Nephron progenitor cell (in vitro differentiated cells): ENCODE measurements around the gene FRAT1.
A peak's percentile ranks its signal among the peaks of the same experiment; 100 is the strongest.

Source experiments
- DNase-seq: peaks from one replicate; pipeline ENCODE4 v3.0.0; 2021
- H3K27ac Mint-ChIP-seq: 2 replicates; pipeline ENCODE4 v1.8.0; 2021; ENCODE audit warnings: mild to moderate bottlenecking, moderate library complexity, mixed read lengths
- H3K27me3 Mint-ChIP-seq: 2 replicates; pipeline ENCODE4 v1.8.0; 2021; ENCODE audit warnings: mild to moderate bottlenecking, low read depth, mixed read lengths; ENCODE audit not compliant: poor library complexity
- H3K36me3 Mint-ChIP-seq: 2 replicates; pipeline ENCODE4 v1.8.0; 2021; ENCODE audit warnings: low read depth, mixed read lengths
- H3K4me1 Mint-ChIP-seq: 2 replicates; pipeline ENCODE4 v1.8.0; 2021; ENCODE audit warnings: mixed read lengths
- H3K4me3 Mint-ChIP-seq: 2 replicates; pipeline ENCODE4 v1.8.0; 2021; ENCODE audit warnings: mild to moderate bottlenecking, moderate library complexity, mixed read lengths
- H3K9me3 Mint-ChIP-seq: 2 replicates; pipeline ENCODE4 v1.8.0; 2021; ENCODE audit warnings: mild to moderate bottlenecking, moderate library complexity, mixed read lengths
- CTCF ChIP-seq: fragments of 200-600 bp; sonication (generic); IDR thresholded peaks from 2 replicates; pipeline ENCODE4 v1.5.0; 2021; ENCODE audit warnings: antibody characterized with exemption

The FRAT1 gene

DNA sequence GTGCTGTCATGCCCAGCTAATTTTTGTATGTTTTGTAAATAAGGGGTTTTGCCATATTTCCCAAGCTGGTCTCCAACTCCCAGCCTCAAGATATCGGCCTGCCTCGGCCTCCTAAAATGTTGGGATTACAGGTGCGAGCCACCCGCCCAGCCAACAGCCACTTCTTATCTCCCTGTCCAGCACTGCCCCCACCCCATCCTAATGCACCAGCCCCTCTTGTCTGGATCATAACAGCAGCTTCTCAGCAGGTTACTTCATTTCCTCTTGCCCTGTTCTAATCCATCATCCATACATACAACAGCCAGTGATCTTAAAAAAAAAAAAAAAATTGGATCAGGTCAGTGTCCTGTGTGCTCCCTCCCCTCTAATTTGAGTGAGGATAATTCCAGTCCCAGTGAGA is 28.2 kb downstream of the FRAT1 start:
- no peak for TF ChIP-seq CTCF
- Mint-ChIP-seq H3K9me3 (no peaks in the 10 kb centered on the region), H3K36me3 (no peaks in the 10 kb centered on the region), H3K27me3 (peaks cover 12% of the 10 kb centered on the region), H3K4me3 (no peak overlapping the region), H3K4me1 (no peaks in the 10 kb centered on the region), H3K27ac (no peak overlapping the region)
- DNase-seq, result no peak

DNA sequence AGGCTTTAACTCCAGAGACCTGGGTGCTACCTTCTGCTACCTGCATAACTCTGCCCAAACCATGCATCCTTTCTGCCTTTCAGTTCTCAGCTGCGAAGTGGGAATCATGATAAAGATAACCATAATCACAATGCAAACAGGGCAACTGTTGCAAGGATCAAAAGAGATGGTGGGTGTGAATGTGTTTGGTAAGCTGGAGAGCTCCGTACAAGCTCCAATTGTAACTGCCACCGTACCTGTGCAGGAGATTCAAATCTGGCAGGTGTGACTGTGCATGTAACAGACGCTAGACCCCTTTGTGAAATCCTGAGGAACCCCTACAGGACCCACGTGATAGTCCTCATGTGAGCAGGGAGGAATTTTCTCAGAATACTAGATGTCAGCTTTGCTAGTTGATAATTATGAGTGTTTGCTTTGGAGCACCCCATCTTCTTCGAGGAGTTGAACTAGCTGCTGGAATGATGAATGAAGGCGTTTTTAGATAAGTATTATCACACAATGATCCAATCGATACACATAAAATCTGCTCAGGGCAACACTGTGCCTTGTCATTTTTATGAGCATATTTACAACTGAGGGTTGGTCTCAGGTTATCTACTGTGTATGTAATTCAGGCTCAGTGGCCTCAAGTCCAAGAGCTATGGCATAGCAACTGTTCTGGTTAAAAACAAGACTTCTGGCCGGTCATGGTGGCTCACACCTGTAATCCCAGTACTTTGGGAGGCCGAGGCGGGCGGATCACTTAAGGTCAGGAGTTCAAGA is 30.9 kb downstream of the FRAT1 start:
- Mint-ChIP-seq H3K4me3 (no peak overlapping the region), H3K9me3 (no peaks in the 10 kb centered on the region), H3K27ac (no peak overlapping the region), H3K4me1 (no peaks in the 10 kb centered on the region), H3K27me3 (no peaks in the 10 kb centered on the region), H3K36me3 (no peaks in the 10 kb centered on the region)
- DNase-seq, result no peak
- no peak for TF ChIP-seq CTCF

DNA sequence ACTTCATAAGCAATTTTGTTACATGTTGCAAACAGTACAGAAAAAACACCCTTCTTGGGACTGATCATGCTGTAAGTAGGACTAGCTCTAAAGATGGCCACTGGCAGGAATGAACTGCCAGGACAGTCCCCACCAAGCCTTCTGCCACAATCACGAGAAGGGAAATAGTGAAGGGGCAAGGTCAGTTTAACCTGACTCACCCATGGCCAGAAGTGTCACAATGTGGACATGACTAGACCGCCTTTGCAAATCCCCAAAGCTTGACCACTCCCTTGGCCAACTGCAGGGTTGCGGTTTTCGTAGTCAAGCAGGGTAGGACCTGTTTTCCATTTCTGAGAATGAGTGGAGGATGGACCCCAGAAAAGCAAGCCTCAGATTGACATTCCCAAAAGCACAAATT is 34.9 kb downstream of the FRAT1 start:
- H3K27me3 Mint-ChIP-seq, result peaks cover 6% of the 10 kb centered on the region
- peaks cover 6% of the 10 kb centered on the region for H3K4me1 Mint-ChIP-seq
- DNase-seq, result no peak
- no peak for TF ChIP-seq CTCF
- peaks cover 14% of the 10 kb centered on the region for H3K36me3 Mint-ChIP-seq
- H3K4me3 Mint-ChIP-seq, result no peak overlapping the region
- H3K27ac Mint-ChIP-seq, result no peak overlapping the region
- H3K9me3 Mint-ChIP-seq, result no peaks in the 10 kb centered on the region

DNA sequence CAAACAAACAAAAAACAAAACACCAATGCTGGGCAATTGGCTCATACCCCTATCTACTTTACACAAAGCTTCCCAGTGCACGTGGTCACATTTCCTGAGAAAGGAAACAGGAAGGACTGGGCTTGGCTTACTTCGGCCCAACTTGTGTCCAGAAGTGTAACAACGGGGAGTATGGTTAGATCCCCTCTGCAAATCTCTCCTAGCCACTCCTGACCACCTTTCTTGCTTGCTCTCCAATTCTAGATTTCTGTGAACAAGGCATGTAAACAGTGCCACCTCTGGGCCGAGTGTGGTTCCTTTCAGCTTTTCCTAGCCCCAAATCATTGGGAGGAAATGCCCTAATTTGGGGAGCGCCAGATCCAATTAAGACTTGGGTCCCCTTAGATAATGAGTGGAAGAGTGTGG is 36.5 kb downstream of the FRAT1 start:
- Mint-ChIP-seq H3K27me3 (peaks cover 6% of the 10 kb centered on the region), H3K27ac (peak overlapping the region; percentile 84), H3K4me3 (no peak overlapping the region), H3K36me3 (peaks cover 21% of the 10 kb centered on the region), H3K4me1 (peaks cover 6% of the 10 kb centered on the region), H3K9me3 (no peaks in the 10 kb centered on the region)
- peak; percentile 25 for TF ChIP-seq CTCF
- DNase-seq, result no peak

DNA sequence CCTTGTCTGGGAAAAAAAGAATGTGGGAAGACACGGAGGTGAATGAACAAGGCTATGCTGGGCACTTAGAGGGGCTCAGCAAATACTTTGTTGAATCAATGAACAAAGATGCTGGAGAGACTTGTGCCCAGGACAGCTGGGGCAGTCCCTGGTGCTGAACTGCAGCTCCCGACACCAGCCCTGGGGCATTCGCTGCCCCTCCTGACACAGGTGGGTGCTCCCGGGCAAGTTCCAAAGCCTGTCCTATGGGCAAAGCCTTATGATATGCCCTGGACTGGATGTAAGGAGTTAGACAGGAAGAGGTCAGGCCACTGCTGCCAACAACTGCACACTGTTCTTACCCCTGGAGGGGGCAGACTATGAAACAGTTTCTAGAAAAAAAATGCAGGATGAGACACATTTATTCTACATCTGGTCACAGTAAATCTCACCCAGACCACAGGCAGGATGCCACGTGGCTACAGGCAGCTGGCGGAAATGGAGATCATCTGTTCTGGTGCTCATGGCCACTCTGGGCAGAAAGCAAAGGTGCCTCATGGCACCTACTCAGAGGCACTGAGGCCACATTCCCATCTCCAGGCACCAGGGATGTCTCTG is 37.3 kb downstream of the FRAT1 start:
- peak overlapping the region; percentile 84 for H3K27ac Mint-ChIP-seq
- H3K9me3 Mint-ChIP-seq, result no peaks in the 10 kb centered on the region
- H3K4me1 Mint-ChIP-seq, result peaks cover 6% of the 10 kb centered on the region
- TF ChIP-seq CTCF, result no peak
- DNase-seq, result no peak
- no peak overlapping the region for H3K4me3 Mint-ChIP-seq
- peaks cover 25% of the 10 kb centered on the region for H3K36me3 Mint-ChIP-seq
- H3K27me3 Mint-ChIP-seq, result peaks cover 6% of the 10 kb centered on the region

DNA sequence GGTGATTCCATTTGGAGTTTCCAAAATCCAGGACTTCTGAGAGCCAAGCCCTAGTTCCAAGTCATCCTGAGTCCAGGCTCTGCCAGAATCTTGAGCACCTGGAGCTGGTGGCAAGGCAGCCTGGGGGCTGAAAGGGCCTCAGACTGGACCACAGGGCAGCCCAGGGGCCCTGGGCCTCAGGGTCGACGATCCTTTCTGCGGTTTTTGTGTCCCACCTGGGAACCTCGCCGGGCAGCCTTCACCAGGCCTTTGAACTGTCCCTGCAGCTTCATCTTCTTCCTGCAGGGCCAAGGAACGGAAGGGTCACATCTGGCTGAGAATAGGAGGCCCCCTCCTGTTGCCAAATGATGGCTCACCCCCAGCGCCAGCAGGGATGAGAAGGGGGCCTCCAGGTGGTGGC is 37.8 kb downstream of the FRAT1 start:
- H3K27ac Mint-ChIP-seq, result no peak overlapping the region
- TF ChIP-seq CTCF, result no peak
- peaks cover 6% of the 10 kb centered on the region for H3K4me1 Mint-ChIP-seq
- no peaks in the 10 kb centered on the region for H3K9me3 Mint-ChIP-seq
- peaks cover 25% of the 10 kb centered on the region for H3K36me3 Mint-ChIP-seq
- no peak for DNase-seq
- peaks cover 6% of the 10 kb centered on the region for H3K27me3 Mint-ChIP-seq
- H3K4me3 Mint-ChIP-seq, result no peak overlapping the region
